ENCODE measurements around the gene ARHGAP26.

Gene ARHGAP26

GRCh38 chr5:143226872-143227271 lies 456.7 kb downstream of the ARHGAP26 start:
- no peak for TF ChIP-seq CTCF (IDR thresholded peaks at IDR 0.05)

- no peak for TF ChIP-seq CTCF (IDR thresholded peaks at IDR 0.05)
Observed at GRCh38 chr5:143227301-143227700, 457.1 kb downstream of the ARHGAP26 start.

GRCh38 chr5:143228597-143229293 lies 458.6 kb downstream of the ARHGAP26 start:
- no peak for TF ChIP-seq CTCF (IDR thresholded peaks at IDR 0.05)

GRCh38 chr5:143229426-143229895 lies 459.3 kb downstream of the ARHGAP26 start:
- no peak for TF ChIP-seq CTCF (IDR thresholded peaks at IDR 0.05)

- TF ChIP-seq CTCF (IDR thresholded peaks at IDR 0.05): no peak
Observed at GRCh38 chr5:143229896-143230675, 459.9 kb downstream of the ARHGAP26 start.

- no peak for TF ChIP-seq CTCF (IDR thresholded peaks at IDR 0.05)
Observed at GRCh38 chr5:143230676-143230996, 460.5 kb downstream of the ARHGAP26 start.

GRCh38 chr5:143231416-143231815 lies 461.2 kb downstream of the ARHGAP26 start:
- no peak for TF ChIP-seq CTCF (IDR thresholded peaks at IDR 0.05)
